HG03066 (cell line): ENCODE results near the gene PRSS3.
"Not testable (repeated sequence)": the region's sequence is repeated elsewhere in the genome, so short reads cannot be mapped to it uniquely, and the experiment has no call there.

ENCODE experiments used
- ATAC-seq: cut with Tn5 transposase; IDR thresholded peaks from one replicate; pipeline ENCODE4 v1.9.1; 2021; ENCODE audit warnings: low read depth; ENCODE audit not compliant: unreplicated experiment

Gene PRSS3

GRCh38 chr9:33816327-33817252, 21.2 kb downstream of the PRSS3 start, which contains the start of gene UBE2R2:
TSS of gene UBE2R2 (plus strand) at chr9:33817160. CDS start at chr9:33817758, 598 bp downstream.
- ATAC-seq: peak; percentile 62

GRCh38 chr9:33817327-33818166, 22.2 kb downstream of the PRSS3 start:
- peak; percentile 23 for ATAC-seq

DNA sequence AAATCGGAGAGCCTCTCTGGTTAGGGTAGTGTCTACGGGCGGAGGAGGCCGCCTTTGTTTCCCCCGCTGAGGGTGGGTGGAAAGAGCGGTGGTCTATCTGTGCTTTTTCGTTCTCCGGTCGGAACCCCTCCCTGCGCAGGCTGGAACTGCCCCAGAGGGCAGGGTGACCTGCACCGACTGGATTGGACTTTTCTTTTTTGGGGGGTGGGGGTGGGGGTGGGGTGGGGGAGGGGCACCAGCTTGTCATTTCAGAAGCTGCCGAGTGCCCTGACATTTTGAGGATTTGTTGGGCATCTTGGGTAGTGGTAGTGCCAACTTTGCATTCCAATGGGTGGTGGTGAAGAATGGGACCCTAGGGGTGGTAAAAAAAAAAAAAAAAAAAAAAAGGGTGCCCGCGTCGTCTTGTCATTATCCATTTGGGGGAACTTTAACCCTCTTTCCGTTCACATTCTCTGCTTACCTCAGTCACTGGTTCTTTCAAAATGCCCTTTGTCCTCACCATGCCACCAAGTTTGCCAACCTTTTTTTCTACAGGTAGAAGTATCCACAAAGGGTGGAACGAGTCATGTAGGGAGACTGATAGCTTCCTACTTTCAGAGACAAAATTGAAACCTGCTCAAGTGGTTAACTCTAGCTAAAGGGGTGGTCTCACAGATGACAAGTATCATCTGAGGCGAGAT, 22.9 kb downstream of the PRSS3 start:
- ATAC-seq: no peak

GRCh38 chr9:33818847-33819500, 23.6 kb downstream of the PRSS3 start:
- ATAC-seq: no peak

DNA sequence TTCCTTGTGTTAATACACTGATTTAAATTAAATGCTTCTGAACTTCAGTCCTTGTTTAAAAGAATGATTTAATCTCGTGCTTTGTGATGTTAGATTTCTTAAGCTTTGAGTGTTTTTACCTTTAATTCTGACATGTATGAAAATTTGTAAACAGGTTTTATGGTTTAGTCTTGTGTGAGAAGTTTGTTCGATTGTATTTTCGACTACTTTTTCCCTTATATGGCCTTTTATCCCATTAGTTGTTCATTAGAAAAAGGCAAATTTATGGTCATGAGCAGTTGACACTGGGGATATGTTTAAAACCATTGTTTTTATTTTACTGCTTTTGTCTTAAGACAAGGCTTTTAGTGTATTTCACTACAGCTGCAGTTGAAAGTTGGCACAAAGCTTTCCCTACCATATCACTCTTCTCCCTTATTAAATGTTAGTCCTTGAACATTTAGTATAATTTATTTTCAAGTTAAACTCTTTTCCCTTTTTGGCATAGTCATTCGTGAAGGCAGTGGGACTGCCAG, 24.9 kb downstream of the PRSS3 start:
- ATAC-seq: no peak

DNA sequence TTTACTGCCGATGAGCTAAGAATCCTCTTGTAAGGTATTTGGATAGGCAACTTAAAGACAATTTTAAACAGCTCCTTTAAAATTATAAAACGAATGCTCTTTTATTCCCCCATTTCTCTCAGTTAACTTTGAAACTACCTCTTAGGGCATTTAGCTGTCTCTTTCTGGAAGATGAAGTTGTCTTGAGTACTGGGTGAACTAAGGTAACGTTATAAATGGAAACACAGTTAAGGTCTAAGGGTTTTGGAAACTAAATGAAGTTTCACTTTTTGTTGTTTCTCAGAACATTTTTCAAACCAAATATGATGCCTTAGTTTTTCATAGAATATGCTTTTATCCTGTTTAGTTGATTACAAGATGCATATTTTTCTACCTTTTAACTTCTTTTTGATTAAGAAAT, 28.4 kb downstream of the PRSS3 start:
- ATAC-seq: no peak

GRCh38 chr9:33827285-33827684, 31.9 kb downstream of the PRSS3 start:
- ATAC-seq: not testable (repeated sequence)

DNA sequence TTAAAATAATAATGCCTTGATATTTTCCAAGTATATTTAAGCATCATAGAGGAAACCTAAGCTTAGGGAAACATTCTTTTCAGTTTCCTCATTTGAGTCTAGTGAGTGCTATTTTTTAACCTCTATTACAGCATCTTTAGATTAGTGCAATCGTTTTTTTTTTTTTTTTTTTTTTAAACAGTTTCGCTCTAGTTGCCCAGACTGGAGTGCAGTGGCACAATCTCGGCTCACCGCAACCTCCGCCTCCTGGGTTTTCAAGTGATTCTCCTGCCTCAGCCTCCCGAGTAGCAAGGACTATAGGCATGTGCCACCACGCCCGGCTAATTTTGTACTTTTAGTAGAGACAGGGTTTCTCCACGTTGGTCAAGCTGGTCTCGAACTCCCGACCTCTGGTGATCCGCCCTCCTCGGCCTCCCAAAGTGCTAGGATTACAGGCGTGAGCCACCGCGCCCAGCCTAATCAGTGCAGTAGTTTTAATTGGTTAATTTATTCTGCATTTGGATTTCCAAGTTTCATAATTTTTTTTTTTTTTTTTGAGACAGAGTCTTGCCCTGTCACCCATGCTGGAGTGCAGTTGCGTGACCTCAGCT, 34.4 kb downstream of the PRSS3 start:
- ATAC-seq: not testable (repeated sequence)

DNA sequence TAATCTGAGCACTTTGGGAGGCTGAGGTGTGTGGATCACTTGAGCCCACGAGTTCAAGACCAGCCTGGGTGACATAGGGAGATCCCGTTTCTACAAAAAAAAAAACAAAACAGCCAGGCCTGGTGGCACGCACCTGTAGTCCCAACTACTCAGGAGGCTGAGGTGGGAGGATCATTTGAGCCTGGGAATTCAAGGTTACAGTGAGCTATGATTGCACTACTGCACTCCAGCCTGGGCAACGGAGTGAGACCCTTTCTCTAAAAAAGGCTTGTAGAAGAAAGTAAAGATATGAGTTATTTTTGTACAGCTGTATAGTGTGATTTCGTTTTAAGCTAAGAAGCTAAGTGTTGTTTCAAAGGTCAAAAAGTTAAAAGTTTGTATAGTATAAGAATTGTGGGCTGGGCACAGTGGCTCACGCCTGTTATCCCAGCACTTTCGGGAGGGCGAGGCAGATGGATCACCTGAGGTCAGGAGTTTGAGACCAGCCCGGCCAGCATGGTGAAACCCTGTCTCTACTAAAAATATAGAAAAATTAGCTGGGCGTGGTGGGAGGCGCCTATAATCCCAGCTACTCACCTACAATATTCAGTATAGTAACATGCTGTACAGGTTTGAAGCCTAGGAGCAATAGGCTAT, 40.4 kb downstream of the PRSS3 start:
- no peak for ATAC-seq

GRCh38 chr9:33836261-33836660, 40.9 kb downstream of the PRSS3 start:
- not testable (repeated sequence) for ATAC-seq

- no peak for ATAC-seq
Measured at GRCh38 chr9:33837138-33837537, 41.8 kb downstream of the PRSS3 start.

GRCh38 chr9:33840381-33840780, 45.0 kb downstream of the PRSS3 start:
- no peak for ATAC-seq

GRCh38 chr9:33843312-33843961, 48.1 kb downstream of the PRSS3 start:
- no peak for ATAC-seq

- ATAC-seq: no peak
Measured at GRCh38 chr9:33846231-33846630, 50.9 kb downstream of the PRSS3 start.

DNA sequence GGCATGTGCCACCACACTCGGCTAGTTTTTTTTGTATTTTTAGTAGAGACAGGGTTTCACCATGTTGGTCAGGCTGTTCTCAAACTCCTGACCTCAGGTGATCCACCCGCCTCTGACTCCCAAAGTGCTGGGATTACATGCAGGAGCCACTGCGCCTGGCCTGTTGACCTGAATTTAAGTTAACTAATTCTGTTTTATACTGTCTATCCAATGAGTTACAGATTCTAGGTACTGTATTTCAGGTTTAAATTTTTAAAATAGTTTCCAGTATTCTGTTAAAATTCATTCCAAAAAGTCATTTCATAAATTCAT, 52.5 kb downstream of the PRSS3 start:
- not testable (repeated sequence) for ATAC-seq
